HEK293 (cell line): ENCODE data around the gene FNDC10.

ENCODE experiments used
- CTCF ChIP-seq: fragments of 450-650 bp; formaldehyde crosslinking; IDR thresholded peaks from 2 replicates; pipeline ENCODE4 v1.5.1; 2016; ENCODE audit warnings: missing biosample characterization, missing genetic modification characterization
- GFI1B ChIP-seq: fragments of 450-650 bp; formaldehyde crosslinking; IDR thresholded peaks from 2 replicates; pipeline ENCODE4 v1.5.1; 2016; ENCODE audit warnings: missing biosample characterization, missing genetic modification characterization
- INSM2 ChIP-seq: fragments of 450-650 bp; formaldehyde crosslinking; IDR thresholded peaks from 2 replicates; pipeline ENCODE4 v1.5.1; 2016; ENCODE audit warnings: missing biosample characterization, missing genetic modification characterization
- PBX3 ChIP-seq: sonication (generic); formaldehyde crosslinking; IDR thresholded peaks from 2 replicates; pipeline ENCODE4 v1.8.1; 2022; ENCODE audit warnings: mild to moderate bottlenecking, moderate library complexity, missing genetic modification reagents
- REST ChIP-seq: fragments of 450-650 bp; formaldehyde crosslinking; IDR thresholded peaks from 2 replicates; pipeline ENCODE4 v1.5.1; 2016; ENCODE audit warnings: missing biosample characterization, missing genetic modification characterization
- TCF7L2 ChIP-seq: IDR thresholded peaks from 2 replicates; pipeline ENCODE4 v1.6.1; 2011; ENCODE audit warnings: low read depth, mild to moderate bottlenecking, inconsistent platforms, low read length, moderate library complexity, borderline replicate concordance
- YY1 ChIP-seq: fragments of 450-650 bp; formaldehyde crosslinking; IDR thresholded peaks from 2 replicates; pipeline ENCODE4 v1.5.1; 2018; ENCODE audit warnings: missing biosample characterization, missing genetic modification characterization
- ZBTB11 ChIP-seq: fragments of 450-650 bp; formaldehyde crosslinking; conservative IDR thresholded peaks from 2 replicates; pipeline ENCODE4 v1.5.1; 2016; ENCODE audit warnings: low read depth, missing biosample characterization, missing genetic modification characterization
- ZNF24 ChIP-seq: fragments of 450-650 bp; formaldehyde crosslinking; IDR thresholded peaks from 2 replicates; pipeline ENCODE4 v1.5.1; 2016; ENCODE audit warnings: missing biosample characterization, missing genetic modification characterization
- ZNF311 ChIP-seq: fragments of 450-650 bp; formaldehyde crosslinking; IDR thresholded peaks from 2 replicates; pipeline ENCODE4 v1.5.1; 2017; ENCODE audit warnings: missing biosample characterization, missing genetic modification characterization, borderline replicate concordance
- ZNF354C ChIP-seq: fragments of 450-650 bp; formaldehyde crosslinking; IDR thresholded peaks from 2 replicates; pipeline ENCODE4 v1.5.1; 2016; ENCODE audit warnings: missing biosample characterization, missing genetic modification characterization, low read depth, borderline replicate concordance
- ZNF76 ChIP-seq: fragments of 450-650 bp; formaldehyde crosslinking; IDR thresholded peaks from 2 replicates; pipeline ENCODE4; 2016; ENCODE audit warnings: low read depth, missing biosample characterization, missing genetic modification characterization, borderline replicate concordance

GRCh38 chr1:1596493-1597274 is 3.3 kb downstream of the FNDC10 start:
- no peak for TF ChIP-seq PBX3 (CRISPR knock-in tag)
- no peak for TF ChIP-seq CTCF (tag by site-specific recombination)
- TF ChIP-seq YY1 = no peak
- no peak for TF ChIP-seq ZBTB11 (tag by site-specific recombination)
- no peak for TF ChIP-seq ZNF354C (tag by site-specific recombination)
- no peak for TF ChIP-seq ZNF76
- TF ChIP-seq ZNF24 (tag by site-specific recombination) = no peak
- no peak for TF ChIP-seq ZNF311 (tag by site-specific recombination)
- no peak for TF ChIP-seq GFI1B (tag by site-specific recombination)
- TF ChIP-seq INSM2 (tag by site-specific recombination) = no peak
- TF ChIP-seq REST (tag by site-specific recombination) = no peak
- TF ChIP-seq TCF7L2 = no peak
